GM19193 (cell line): Measurements from ENCODE around the gene LTBP2.

Source experiments
- POLR2A ChIP-seq: IDR thresholded peaks from 4 replicates; pipeline ENCODE4 v1.6.1; 2011; ENCODE audit not compliant: insufficient read depth, insufficient read length; ENCODE audit errors: extremely low read depth

Gene LTBP2

DNA sequence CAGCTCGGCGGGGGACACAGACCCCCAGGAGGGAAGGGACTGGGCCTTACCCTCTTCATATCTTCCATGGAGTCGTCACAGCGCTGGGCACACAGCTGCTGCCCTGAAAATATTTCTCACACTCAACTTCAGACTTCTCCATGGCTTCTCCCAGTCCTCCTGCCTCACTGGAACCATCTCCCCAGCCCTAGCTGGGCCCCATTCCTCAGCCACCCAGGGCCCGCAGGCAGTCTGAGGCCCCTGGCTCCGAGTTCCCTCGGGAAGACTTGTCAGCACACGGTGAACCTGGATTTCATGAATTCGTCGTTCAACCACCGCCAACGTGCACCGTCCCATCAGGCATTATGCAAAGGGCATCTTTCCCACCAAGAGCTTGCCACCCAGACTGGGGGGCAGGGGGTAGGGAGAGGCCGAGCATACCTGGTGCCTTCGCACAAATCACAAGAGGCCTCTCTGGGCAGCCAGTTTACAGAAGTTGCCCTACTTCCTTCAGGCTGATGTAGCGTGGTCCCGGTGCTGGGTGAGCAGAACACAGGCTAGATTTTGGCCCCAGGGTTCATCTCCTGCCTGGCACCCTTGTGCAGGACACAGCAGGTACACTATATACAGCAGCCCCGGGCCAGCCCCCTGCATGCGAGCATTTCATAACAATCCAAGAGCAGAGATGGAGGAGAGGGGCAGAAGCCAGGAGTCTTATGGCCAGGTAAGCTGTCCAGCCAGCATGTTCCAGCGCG lies 44.2 kb downstream of the LTBP2 start:
- TF ChIP-seq POLR2A = no peak

DNA sequence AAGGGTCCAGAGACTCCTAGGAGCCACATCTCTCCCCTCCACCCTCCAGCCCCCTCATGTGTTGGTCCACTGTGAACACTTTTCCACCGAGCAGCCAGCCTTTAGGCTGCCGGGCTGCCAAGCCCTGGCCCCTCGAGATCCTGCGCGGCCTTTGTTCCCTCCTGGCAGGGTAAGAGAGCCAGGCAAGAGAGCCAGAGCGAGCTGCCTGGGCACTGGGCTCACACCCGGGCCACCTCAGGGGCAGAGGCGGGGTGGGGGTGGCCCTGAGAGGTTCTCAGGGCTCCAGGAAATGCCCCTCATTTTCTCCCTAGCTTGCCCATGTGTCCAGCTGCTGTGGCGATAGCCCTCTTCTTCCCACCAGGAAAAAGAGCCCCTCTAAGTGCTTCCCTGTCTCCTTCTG lies 44.8 kb downstream of the LTBP2 start:
- TF ChIP-seq POLR2A = no peak

DNA sequence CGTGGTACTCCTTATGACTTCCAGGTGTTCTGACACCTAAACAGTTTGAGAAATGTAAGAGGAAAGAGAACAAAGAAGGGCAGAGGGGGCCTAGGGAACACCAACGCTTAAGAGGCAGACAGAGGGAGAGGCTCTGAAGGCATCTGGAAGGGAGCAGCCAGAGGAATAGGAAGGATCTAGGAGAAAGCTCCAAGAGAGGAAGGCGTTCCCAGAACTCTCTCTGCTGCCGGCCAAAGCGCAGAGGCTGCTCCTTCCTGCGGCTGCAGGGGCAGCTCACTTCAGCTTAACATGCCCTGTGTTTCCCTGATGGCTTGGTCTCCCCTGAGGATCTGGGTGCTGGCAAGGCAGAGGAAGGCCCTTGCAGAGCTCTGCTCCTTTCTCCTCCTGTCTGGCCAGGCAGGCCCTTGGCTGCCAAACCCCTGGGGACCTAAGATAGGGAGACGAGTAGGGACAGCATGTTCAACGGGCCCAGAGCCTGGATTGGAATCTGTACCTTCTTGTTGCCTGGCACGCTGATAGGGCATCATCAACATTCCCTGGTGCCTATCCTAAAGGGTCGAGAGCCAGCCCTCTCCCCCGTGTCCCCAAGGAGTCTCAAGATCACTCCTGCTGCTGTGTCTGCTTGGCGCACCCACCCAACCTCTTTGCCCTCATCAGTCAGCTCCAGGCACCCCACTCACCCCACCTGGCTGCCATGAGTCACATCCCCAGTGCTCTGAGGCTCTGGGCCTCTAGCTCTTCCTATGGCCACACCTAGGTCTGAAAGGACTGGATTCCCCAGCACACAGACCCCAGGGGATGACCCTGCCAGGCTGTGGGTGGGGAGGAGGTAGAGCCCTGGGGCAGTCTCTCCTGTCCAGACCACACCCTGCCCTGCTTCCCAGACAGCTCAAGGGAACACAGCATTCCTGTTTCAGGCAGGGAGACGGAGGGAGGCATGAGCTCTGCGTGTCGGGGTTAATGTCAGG lies 45.6 kb downstream of the LTBP2 start:
- TF ChIP-seq POLR2A = no peak

DNA sequence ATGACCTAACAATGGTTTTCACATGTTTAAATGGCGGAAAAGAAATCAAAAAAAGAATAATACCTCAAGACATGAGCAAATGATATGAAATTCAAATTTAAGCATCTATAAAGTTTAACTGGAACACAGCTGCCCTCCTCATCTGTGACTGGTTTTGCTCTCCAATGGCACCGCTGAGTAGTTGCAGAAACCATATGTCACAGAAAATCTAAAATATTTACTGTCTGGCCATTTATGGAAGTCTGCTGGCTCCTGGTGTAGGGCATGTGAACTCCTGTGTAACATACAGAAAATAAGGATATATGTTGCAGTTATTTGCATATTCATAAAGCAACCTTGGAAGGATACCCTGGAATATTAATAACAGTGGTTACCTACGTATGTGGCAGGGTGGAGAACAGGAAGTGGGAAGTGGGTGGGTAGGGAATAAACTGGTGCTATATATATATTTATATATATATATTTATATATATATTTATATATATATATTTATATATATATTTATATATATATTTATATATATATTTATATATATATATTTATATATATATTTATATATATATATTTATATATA lies 48.4 kb downstream of the LTBP2 start:
- no peak for TF ChIP-seq POLR2A

DNA sequence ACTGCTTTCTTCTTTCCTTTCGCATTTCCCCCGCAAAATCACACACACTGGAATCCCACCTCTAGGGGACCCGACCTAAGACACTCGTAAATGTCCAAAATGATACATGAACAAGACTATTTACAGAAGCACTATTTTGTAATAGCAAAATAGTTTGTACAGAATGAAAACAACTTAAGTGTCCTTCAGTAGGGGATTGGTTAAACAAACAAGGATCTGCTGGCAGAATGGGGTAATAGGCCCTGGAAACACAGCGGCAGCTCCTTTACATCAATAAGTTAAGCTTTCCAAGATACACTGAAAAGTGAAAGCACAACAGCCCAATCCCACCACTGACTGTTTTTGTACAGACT lies 48.8 kb downstream of the LTBP2 start:
- no peak for TF ChIP-seq POLR2A

DNA sequence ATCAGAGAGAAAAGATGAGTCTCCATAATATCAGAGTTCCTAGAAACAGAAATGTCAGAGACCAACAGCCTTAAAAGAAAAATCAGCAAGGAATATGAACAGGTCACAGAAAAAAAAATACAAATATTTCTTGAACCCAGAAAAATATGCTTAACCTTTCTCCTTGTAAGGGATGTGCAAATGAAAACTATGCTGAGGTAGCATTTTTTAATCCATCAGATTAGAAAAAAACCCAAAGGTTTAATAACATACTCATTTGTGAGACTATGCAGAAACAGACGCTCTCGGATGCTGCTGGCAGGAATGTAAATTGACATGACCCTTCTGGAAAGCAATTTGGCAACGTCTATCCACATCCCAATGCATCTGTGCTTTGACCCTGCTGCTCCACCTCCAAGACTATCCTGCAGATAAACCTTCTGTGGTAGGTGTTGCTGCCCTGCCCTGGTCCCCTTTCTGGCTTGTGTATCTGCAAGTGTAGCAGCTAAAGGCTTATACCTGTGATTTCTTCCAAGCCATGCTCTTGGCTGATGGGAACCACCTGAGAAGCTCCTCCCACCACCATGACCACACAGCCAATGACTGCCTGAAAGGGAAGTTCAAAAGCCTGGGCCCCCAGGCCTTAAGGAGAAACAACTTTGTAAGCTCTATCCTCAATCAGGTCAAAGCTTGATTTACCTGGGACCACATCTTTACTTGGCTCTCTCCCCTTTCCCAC lies 49.4 kb downstream of the LTBP2 start:
- TF ChIP-seq POLR2A = no peak

DNA sequence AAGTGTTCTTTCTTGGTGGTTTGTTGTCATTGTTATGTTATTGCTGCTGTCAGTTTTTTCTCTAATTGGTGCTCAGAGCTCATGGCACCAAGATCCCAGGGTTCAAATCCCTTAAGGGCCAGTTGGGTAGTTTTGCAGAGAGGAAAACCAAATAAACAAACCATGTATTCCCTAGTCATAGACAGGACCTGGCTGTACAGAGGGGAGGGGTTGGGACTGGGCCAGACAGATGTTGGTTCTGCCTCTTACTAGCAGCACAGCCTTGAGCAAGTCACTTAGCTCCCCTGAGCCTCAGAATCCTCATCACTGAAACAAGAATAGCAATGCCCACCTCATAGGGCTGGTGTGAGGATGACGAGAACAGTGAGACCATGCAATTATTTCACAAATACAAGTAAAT lies 53.4 kb downstream of the LTBP2 start:
- TF ChIP-seq POLR2A = no peak

DNA sequence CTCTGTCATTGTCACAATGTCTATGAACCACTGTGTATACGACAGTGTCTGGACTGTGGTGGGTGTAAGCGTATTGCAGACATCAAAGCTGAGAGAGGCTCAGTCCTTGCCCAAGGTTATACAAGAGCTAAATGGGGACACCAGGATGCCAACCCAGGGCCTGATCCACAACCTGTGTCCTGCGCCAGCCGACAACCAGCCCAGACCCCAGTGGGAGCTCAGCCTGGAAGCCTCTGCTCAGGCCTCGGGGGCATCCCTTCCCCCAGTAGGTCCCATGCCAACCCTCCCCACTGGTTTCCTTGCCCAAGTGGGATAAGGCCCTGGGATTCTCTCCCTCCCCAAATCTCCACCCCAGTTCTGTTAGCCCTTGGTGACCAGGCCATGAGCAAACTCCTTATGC lies 54.3 kb downstream of the LTBP2 start:
- TF ChIP-seq POLR2A = no peak

DNA sequence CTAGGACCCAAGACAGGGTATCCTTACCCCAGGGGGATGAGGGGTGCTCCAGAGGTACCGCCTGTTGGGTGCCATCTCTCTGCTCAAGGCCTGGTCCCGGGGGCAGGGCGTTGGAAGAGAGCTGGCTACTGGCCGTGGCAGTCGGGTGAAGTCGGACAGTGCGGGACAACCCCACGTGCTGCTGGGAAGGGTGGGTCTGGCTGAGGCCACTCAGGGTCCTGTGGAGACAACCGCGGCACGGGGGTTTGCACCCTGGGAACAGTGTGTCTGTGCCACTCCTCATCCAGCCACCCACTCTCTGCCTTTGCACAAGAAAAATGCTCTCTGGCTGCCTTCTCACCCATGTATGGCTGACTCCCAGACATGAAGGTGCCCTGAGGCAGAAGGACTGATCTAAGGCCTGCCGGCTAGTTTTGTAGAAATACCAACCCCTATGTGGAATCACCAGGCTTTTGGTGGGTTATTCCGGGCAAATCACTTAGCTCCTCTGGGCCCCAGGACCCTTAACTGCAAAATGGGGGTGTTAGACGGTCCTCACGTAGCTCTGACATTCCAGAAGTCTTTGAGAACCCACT lies 56.5 kb downstream of the LTBP2 start:
- no peak for TF ChIP-seq POLR2A

DNA sequence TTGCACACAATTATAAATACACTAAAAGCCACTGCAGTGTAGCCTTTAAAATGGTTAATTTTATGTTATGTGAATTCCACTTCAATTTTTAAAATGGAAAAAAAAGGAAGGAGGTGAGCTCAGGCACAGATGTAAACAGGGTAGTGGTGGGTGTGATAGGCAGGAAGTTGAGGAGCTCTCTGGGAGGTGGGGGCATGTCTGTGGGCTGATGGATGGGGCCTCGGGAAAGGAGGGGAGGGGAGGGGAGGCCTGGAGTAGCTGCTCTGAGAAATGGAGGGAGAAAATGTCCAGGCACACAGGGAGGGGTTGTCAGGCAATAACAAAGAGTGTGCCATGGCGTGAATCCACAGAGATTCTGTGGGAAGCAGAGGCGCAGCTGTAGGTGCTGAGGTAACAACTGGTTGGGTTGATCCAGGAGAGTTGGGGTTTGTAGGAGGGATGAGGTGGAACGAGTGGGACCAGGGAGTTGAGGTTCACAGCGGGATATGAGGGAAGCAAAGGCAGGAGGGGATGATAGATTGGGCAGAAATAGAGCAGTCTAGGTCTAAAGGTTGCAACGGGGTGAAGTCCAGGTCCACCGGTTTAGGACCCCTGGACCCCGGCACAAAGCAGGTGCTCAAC lies 57.2 kb downstream of the LTBP2 start:
- TF ChIP-seq POLR2A = no peak

DNA sequence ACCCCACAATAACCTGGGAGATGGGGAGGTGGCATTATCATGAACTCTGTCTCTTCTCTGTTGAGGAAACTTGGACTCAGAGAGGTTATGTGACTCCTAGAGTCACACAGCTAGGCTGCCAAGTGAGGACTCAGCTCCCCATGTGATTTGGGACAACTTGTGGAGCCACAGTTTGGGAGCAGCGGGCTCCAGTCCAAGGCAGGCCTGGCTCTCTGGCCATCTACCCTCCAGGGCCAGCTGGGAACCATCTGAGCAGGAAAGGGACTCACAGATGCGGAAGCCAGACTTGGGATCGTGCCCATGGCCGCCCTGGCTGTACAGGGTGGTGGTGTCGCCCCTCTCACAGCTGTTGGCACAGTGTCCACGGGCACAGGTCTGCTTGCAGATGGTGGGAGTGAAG lies 59.4 kb downstream of the LTBP2 start:
- TF ChIP-seq POLR2A = no peak

DNA sequence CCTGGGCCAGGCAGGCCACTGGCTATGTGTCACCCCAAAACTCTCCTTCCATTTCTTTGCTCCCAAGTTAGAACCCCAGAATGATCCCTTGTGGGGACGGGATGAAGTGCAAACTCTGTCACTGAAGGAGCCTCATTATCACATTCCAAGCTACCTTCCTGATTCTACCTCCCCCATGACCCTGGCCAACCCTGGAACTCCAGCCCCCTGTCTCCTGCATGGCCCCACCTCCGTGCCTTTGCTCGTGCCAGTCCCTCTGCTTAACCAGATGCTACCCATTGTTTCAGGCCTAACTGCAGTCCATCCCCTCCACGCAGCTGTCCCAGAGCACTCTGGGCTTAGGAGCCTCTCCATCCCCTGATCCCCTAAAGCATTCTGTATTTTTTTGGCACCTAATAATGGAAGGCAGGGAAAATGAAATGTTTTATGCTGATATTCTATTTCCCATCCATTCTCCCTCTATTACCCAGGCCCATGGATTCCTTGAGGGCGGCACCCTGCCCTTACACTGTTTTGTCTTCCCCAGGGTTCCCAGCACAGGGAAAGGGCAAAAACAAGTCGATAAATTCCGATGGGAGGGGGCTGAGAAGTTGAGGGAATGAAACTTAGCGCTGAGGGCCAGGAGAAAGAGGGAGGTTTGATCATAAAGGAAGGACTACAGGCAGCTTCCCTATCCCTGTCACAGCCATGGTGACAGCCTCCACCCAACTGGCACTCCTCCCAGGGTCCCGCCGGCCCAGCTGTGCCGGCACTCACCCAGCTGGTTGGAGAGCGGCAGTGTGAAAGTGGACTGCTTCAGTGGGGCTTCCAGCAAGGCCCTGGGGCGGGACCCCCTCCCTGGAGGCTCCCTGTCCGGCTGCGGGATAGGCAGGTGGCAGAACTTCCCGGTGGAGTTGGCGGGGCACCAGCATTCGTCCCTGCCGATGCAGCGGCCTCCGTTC lies 60.3 kb downstream of the LTBP2 start:
- no peak for TF ChIP-seq POLR2A

DNA sequence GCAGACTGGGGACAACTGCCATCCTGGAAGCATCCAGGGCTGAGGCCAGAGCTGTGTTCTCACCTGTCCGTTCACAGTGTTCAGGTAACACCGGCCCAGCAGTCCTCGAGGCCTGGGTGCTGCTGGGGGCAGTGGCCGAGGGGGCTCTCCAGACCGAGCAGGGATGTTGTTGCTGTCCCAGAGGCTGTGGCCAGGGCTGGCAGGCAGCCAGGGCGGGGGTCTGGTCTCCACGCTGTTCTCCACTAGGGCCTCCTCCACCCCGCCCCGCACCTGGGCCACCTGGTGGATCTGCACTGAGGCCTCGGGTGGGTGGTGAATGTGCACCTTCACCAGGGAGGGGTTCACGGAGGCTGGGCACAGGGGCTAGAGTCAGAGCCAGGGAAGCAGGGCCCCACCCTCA lies 61.0 kb downstream of the LTBP2 start:
- no peak for TF ChIP-seq POLR2A
